Measurements from ENCODE around the gene IYD.

IYD gene

GRCh38 chr6:150377211-150377781 is 8.5 kb downstream of the IYD start:
- Histone ChIP-seq H3K4me1 (ENCODE audit: insufficient read depth, low read length) (no peaks in the 10 kb centered on the region), H3K9ac (ENCODE audit: low read length) (no peak overlapping the region), H3K9me3 (ENCODE audit: low read length) (no peaks in the 10 kb centered on the region), H3K36me3 (ENCODE audit: insufficient read depth, low read length) (no peaks in the 10 kb centered on the region), H3K27me3 (ENCODE audit: control insufficient read depth in 1 of 2, insufficient read depth in 2 of 2, low read length in 2 of 2) (no peaks in the 10 kb centered on the region), H3K27ac (ENCODE audit: low read depth, low read length) (no peak overlapping the region), H3K4me3 (ENCODE audit: low read depth in 1 of 2, low read length in 2 of 2) (no peak overlapping the region)

GRCh38 chr6:150380256-150380655 is 11.4 kb downstream of the IYD start:
- no peak overlapping the region for H3K27ac ChIP-seq (ENCODE audit: low read depth, low read length)
- H3K4me1 ChIP-seq (ENCODE audit: insufficient read depth, low read length), result no peaks in the 10 kb centered on the region
- H3K9me3 ChIP-seq (ENCODE audit: low read length), result no peaks in the 10 kb centered on the region
- H3K27me3 ChIP-seq (ENCODE audit: control insufficient read depth in 1 of 2, insufficient read depth in 2 of 2, low read length in 2 of 2), result no peaks in the 10 kb centered on the region
- no peak overlapping the region for H3K9ac ChIP-seq (ENCODE audit: low read length)
- H3K4me3 ChIP-seq (ENCODE audit: low read depth in 1 of 2, low read length in 2 of 2), result no peak overlapping the region
- no peaks in the 10 kb centered on the region for H3K36me3 ChIP-seq (ENCODE audit: insufficient read depth, low read length)

GRCh38 chr6:150382171-150382570 is 13.4 kb downstream of the IYD start:
- Histone ChIP-seq H3K4me3 (ENCODE audit: low read depth in 1 of 2, low read length in 2 of 2) (no peak overlapping the region), H3K36me3 (ENCODE audit: insufficient read depth, low read length) (no peaks in the 10 kb centered on the region), H3K4me1 (ENCODE audit: insufficient read depth, low read length) (no peaks in the 10 kb centered on the region), H3K27ac (ENCODE audit: low read depth, low read length) (no peak overlapping the region), H3K9me3 (ENCODE audit: low read length) (no peaks in the 10 kb centered on the region), H3K27me3 (ENCODE audit: control insufficient read depth in 1 of 2, insufficient read depth in 2 of 2, low read length in 2 of 2) (no peaks in the 10 kb centered on the region), H3K9ac (ENCODE audit: low read length) (no peak overlapping the region)

GRCh38 chr6:150391414-150391813 is 22.6 kb downstream of the IYD start:
- Histone ChIP-seq H3K9ac (ENCODE audit: low read length) (no peak overlapping the region), H3K4me1 (ENCODE audit: insufficient read depth, low read length) (no peaks in the 10 kb centered on the region), H3K36me3 (ENCODE audit: insufficient read depth, low read length) (no peaks in the 10 kb centered on the region), H3K27me3 (ENCODE audit: control insufficient read depth in 1 of 2, insufficient read depth in 2 of 2, low read length in 2 of 2) (no peaks in the 10 kb centered on the region), H3K4me3 (ENCODE audit: low read depth in 1 of 2, low read length in 2 of 2) (no peak overlapping the region), H3K27ac (ENCODE audit: low read depth, low read length) (no peak overlapping the region), H3K9me3 (ENCODE audit: low read length) (no peaks in the 10 kb centered on the region)

GRCh38 chr6:150391890-150392289 is 23.1 kb downstream of the IYD start:
- no peaks in the 10 kb centered on the region for H3K36me3 ChIP-seq (ENCODE audit: insufficient read depth, low read length)
- H3K4me3 ChIP-seq (ENCODE audit: low read depth in 1 of 2, low read length in 2 of 2), result no peak overlapping the region
- no peaks in the 10 kb centered on the region for H3K27me3 ChIP-seq (ENCODE audit: control insufficient read depth in 1 of 2, insufficient read depth in 2 of 2, low read length in 2 of 2)
- no peaks in the 10 kb centered on the region for H3K4me1 ChIP-seq (ENCODE audit: insufficient read depth, low read length)
- no peak overlapping the region for H3K27ac ChIP-seq (ENCODE audit: low read depth, low read length)
- no peak overlapping the region for H3K9ac ChIP-seq (ENCODE audit: low read length)
- H3K9me3 ChIP-seq (ENCODE audit: low read length), result no peaks in the 10 kb centered on the region

- no peaks in the 10 kb centered on the region for H3K36me3 ChIP-seq (ENCODE audit: insufficient read depth, low read length)
- H3K9ac ChIP-seq (ENCODE audit: low read length), result no peak overlapping the region
- no peak overlapping the region for H3K4me3 ChIP-seq (ENCODE audit: low read depth in 1 of 2, low read length in 2 of 2)
- H3K9me3 ChIP-seq (ENCODE audit: low read length), result no peaks in the 10 kb centered on the region
- H3K4me1 ChIP-seq (ENCODE audit: insufficient read depth, low read length), result no peaks in the 10 kb centered on the region
- H3K27me3 ChIP-seq (ENCODE audit: control insufficient read depth in 1 of 2, insufficient read depth in 2 of 2, low read length in 2 of 2), result no peaks in the 10 kb centered on the region
- no peak overlapping the region for H3K27ac ChIP-seq (ENCODE audit: low read depth, low read length)
Observed at GRCh38 chr6:150392452-150393220, 23.8 kb downstream of the IYD start.

GRCh38 chr6:150394053-150394898 is 25.5 kb downstream of the IYD start:
- H3K4me3 ChIP-seq (ENCODE audit: low read depth in 1 of 2, low read length in 2 of 2), result no peak overlapping the region
- no peaks in the 10 kb centered on the region for H3K9me3 ChIP-seq (ENCODE audit: low read length)
- no peak overlapping the region for H3K9ac ChIP-seq (ENCODE audit: low read length)
- no peaks in the 10 kb centered on the region for H3K4me1 ChIP-seq (ENCODE audit: insufficient read depth, low read length)
- no peak overlapping the region for H3K27ac ChIP-seq (ENCODE audit: low read depth, low read length)
- no peaks in the 10 kb centered on the region for H3K27me3 ChIP-seq (ENCODE audit: control insufficient read depth in 1 of 2, insufficient read depth in 2 of 2, low read length in 2 of 2)
- no peaks in the 10 kb centered on the region for H3K36me3 ChIP-seq (ENCODE audit: insufficient read depth, low read length)

- Histone ChIP-seq H3K4me1 (ENCODE audit: insufficient read depth, low read length) (no peaks in the 10 kb centered on the region), H3K27ac (ENCODE audit: low read depth, low read length) (no peak overlapping the region), H3K9ac (ENCODE audit: low read length) (no peak overlapping the region), H3K9me3 (ENCODE audit: low read length) (no peaks in the 10 kb centered on the region), H3K27me3 (ENCODE audit: control insufficient read depth in 1 of 2, insufficient read depth in 2 of 2, low read length in 2 of 2) (no peaks in the 10 kb centered on the region), H3K36me3 (ENCODE audit: insufficient read depth, low read length) (no peaks in the 10 kb centered on the region), H3K4me3 (ENCODE audit: low read depth in 1 of 2, low read length in 2 of 2) (no peak overlapping the region)
Observed at GRCh38 chr6:150394899-150395295, 26.1 kb downstream of the IYD start.

GRCh38 chr6:150395388-150396009 is 26.7 kb downstream of the IYD start:
- Histone ChIP-seq H3K27ac (ENCODE audit: low read depth, low read length) (no peak overlapping the region), H3K9ac (ENCODE audit: low read length) (no peak overlapping the region), H3K4me1 (ENCODE audit: insufficient read depth, low read length) (no peaks in the 10 kb centered on the region), H3K36me3 (ENCODE audit: insufficient read depth, low read length) (no peaks in the 10 kb centered on the region), H3K27me3 (ENCODE audit: control insufficient read depth in 1 of 2, insufficient read depth in 2 of 2, low read length in 2 of 2) (no peaks in the 10 kb centered on the region), H3K9me3 (ENCODE audit: low read length) (no peaks in the 10 kb centered on the region), H3K4me3 (ENCODE audit: low read depth in 1 of 2, low read length in 2 of 2) (no peak overlapping the region)

- Histone ChIP-seq H3K4me3 (ENCODE audit: low read depth in 1 of 2, low read length in 2 of 2) (no peak overlapping the region), H3K4me1 (ENCODE audit: insufficient read depth, low read length) (peaks cover 9% of the 10 kb centered on the region), H3K27me3 (ENCODE audit: control insufficient read depth in 1 of 2, insufficient read depth in 2 of 2, low read length in 2 of 2) (no peaks in the 10 kb centered on the region), H3K27ac (ENCODE audit: low read depth, low read length) (no peak overlapping the region), H3K36me3 (ENCODE audit: insufficient read depth, low read length) (no peaks in the 10 kb centered on the region), H3K9me3 (ENCODE audit: low read length) (no peaks in the 10 kb centered on the region), H3K9ac (ENCODE audit: low read length) (no peak overlapping the region)
Observed at GRCh38 chr6:150403458-150404246, 34.8 kb downstream of the IYD start.

- peaks cover 9% of the 10 kb centered on the region for H3K4me1 ChIP-seq (ENCODE audit: insufficient read depth, low read length)
- no peak overlapping the region for H3K4me3 ChIP-seq (ENCODE audit: low read depth in 1 of 2, low read length in 2 of 2)
- no peak overlapping the region for H3K9ac ChIP-seq (ENCODE audit: low read length)
- H3K27ac ChIP-seq (ENCODE audit: low read depth, low read length), result no peak overlapping the region
- H3K27me3 ChIP-seq (ENCODE audit: control insufficient read depth in 1 of 2, insufficient read depth in 2 of 2, low read length in 2 of 2), result no peaks in the 10 kb centered on the region
- H3K9me3 ChIP-seq (ENCODE audit: low read length), result no peaks in the 10 kb centered on the region
- H3K36me3 ChIP-seq (ENCODE audit: insufficient read depth, low read length), result no peaks in the 10 kb centered on the region
Observed at GRCh38 chr6:150406948-150407347, 38.1 kb downstream of the IYD start.

Measured in muscle layer of colon (tissue), 2 donors.